Measurements from ENCODE around the gene MOG.
"Not testable (repeated sequence)": the region's sequence is repeated elsewhere in the genome, so short reads cannot be mapped to it uniquely, and the experiment has no call there.

MOG gene

DNA sequence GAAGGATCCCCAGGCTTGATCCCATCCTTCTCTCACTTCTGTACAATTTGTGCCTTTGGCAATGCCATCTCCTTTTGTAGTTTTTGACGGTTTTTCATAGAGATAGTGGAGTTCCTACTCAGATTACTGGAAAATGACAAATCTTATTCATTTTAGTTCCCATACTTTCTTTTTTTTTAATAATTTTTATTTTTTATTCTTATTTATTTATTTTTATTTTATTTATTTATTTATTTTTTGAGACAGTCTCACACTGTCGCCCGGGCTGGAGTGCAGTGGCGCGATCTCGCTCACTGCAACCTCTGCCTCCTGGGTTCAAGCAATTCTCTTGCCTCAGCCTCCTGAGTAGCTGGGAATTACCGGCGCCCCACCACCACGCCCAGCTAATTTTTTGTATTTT, 19.6 kb upstream of the MOG start:
- DNase-seq (ENCODE audit: low read depth in 2 of 2): no peak

DNA sequence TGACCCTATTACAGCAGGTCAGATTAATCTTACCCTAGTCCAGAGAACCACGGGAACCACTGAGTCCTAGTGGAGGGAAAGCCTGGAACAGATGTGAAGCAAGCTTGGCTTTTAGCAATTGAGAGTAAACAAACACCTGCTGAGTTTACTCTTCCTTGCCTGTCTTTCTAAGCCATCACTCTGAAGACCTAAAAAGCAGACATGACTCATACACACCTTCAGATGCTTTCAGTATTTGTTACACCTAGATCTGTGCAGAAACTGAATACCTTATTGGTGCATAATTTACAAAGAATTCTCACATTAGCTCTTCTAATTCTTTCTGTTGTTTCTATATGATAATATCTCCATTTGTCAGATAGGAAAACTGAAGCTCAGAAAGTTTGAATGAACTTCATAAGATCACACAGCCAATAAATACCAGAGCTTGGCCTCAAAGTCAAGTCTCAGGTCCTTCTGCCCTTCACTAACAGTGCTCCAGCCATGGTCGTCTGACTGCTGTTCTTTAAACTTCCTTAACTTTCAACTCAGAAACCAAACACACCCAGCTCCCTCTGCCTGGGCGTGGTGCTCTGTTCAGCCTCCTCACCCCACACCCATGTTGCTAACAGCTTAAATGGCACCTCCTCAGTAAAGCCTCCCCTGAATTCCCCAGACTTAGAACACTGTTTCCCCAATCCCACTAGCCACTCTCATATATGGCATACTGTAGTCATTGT, 15.3 kb upstream of the MOG start:
- DNase-seq (ENCODE audit: low read depth in 2 of 2): no peak

DNA sequence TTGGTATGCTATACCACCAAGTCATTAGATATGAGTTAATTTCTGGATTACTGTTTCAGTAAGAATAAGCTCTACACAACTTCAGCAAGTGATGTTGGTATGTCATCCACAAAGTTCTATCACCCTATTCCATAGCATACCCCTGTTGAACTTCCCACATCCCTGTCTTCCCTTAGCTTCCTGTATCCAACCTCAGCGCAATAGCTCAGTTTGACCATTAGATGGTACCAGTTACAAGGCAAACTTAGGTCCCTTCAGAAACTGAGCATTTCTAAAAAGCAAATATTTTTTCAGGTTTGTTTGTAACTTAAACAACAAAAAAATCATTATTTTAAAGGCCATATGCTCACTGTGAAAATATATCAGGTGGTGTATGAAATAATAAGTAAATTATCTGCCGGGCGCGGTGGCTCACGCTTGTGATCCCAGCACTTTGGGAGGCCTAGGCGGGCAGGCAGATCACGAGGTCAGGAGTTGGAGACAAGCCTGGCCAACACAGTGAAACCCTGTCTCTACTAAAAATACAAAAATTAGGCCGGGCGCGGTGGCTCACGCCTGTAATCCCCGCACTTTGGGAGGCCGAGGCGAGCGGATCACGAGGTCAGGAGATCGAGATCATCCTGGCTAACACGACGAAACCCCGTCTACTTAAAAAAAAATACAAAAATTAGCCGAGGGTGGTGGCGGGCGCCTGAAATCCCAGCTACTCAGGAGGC, 8.8 kb upstream of the MOG start:
- no peak for DNase-seq (ENCODE audit: low read depth in 2 of 2)

DNA sequence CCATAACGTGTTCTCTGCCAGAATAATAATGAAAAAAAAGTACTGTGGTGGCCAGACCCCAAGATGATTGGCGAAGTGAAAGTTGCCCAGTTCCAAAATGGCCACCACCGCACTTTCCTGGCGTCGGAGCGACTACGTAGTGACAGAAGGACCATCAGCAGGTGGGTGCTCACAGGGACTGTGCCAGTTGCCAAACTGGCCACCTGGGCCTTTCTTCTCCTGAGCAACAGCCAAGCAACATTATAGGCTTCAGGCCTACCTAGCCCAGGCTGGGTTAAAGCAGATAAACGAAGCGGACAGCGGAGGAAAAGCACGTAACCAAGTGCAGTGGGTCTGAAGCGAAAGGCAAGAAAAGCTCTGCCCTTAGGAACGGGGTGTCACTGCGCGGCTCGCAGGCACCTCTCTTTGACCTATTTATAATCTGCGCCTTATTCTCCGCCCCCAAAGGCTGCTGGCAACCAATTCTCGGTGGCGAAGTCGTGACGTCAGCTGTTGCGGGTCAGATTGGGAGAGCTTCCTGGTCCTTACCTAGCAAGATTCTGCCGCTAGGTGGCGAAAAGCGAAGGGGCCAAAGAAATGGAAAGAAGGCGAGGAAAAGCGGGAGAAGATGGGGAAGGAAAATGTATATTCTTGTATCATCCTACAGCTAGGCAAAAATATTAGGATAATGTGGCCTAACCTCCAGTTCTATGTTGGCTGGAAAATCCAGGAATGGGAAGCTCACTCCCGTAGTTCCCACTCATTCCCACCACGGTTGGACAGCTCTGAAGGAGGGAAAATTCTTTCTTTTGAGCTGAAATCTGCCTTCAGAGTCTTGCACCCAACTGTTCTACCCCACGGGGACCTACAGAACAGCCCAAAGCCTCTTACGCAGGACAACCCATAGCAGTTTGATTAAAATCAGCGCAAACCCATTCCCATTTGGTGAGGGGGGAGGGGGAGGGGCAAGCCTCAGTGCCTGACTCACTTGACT, 6.9 kb upstream of the MOG start:
- DNase-seq (ENCODE audit: low read depth in 2 of 2): peak; percentile 87 to 90

DNA sequence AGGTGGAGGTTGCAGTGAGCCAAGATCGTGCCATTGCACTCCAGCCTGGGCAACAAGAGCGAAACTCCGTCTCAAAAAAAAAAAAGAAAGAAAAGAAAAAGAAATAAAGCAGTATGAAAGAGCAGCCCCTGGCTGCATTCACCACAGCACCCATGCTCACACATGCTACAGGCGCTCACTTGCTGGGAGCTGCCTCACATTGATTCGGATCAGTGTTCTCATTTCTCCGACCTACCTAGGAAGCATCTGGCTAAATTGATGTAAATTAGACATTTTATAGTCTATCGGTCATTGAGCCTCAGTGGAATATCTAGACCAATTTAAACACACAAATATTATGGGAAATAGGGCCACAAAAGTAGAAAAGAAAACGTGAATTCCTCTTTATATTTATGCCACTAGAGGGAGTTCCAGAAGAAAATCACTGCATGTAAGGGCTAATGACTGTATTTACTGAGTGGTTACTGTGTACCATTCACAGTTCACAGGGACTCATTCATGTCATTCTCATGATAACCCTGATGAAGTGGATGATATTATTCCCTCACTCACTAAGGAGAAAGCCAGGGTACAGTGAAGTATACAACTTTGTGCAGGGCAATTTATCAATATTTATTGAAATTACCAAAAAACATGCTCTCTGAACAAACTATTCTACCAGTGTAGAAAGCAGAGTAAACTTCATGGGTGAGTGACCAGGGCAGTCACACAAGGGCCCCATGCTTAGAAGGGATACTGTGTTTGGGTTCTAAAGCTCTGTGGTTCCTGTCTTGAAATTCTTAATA, 5.3 kb upstream of the MOG start:
- no peak for DNase-seq (ENCODE audit: low read depth in 2 of 2)

DNA sequence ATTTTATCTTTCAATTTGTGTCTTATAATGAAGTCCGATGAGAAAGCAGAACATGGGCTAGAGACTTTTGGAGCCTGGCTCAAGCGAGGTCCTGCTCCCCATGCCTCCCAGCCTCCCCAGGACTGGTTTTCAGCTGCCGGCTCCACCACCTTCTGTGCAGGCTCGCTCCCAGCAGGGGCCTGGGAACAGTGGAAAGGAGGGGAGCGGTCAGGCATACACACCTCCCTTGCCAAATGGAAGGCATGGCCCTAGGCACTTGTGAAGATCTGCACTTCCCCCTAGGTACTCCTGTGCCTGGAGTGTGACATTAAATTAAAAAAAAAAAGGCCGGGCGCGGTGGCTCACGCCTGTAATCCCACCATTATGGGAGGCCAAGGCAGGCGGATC, 4.7 kb upstream of the MOG start:
- DNase-seq (ENCODE audit: low read depth in 2 of 2): no peak

DNA sequence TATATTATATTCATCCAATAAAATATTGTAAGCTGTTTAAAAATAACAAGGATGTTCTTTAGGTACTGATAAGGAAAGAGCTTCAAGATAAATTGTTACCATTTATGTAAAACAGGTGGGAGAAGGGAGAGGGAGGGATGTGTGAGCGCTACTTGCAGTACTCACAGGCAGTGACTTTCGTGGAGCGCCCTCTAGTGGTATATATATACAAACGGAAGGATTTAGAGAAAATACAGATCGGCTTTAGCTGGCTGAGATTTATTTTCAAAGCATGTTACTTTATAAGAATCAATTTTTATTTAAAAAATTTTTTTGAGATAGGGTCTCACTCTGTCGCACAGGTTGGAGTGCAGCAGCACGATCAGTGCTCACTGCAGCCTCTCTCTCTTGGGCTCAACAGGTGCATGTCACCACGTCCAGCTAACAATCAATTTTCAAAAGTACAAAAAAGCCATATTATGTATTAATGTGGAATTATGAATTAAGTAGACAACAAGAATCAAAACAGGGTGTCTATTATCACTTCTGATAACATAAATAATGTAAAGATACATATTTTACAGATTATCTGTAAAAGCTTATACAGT, 3.3 kb upstream of the MOG start:
- no peak for DNase-seq (ENCODE audit: low read depth in 2 of 2)

DNA sequence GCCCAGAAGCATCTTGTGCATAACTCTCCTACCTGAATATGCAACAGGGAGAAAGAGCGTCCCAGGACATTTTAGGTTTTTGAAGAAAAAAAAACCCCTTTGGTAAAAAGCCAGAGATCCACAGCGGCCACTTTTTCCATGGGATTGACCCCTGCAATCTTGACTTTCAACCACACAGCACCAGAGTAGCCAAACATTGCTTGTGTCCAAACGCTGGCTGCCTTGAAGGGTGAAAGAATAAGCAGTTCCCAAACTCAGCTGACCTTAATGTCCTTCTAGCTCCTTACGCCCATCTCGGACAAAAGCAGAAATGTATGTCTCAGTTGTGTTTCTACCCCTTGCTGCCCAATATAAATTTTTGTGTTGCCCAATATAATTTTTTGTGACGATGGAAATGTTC, 1.2 kb upstream of the MOG start:
- no peak for DNase-seq (ENCODE audit: low read depth in 2 of 2)

DNA sequence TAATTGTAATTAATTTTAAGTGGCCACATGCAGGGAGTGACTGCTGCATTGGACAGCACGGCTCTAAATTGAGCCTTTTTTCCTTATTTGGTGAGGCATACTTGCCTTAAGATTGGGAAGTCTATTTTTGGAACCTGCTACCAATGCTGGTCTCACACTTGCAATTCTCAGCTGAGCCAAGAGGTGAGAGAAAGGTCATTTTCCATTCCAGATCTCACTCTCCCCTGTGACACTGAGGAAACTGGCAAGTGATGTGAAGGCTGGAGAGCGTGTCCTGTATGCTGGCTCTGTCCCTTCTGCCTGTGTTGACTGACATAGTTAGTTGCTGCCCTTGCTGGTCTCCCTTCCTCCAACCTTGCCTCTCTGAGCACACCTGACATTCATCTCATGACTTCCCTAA, 735 bp upstream of the MOG start:
- no peak for DNase-seq (ENCODE audit: low read depth in 2 of 2)

DNA sequence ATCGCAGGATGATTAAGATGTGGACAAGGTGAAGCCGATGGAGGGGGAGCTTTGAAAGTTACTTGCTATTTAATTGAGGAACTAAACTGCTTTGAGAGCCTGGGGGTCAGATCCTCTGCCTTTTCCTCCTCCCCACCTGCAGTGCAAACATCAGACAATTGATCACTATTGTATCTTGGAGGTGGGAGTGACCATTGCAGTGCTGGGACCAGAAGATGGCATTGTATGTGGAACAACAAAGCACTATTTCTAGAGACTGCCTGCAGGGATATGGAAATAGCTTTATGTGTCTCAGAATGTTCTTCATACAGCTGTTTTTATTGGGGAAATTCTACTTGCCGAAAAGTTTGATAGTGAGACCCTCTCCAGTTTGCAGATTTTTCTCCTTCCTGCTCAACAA, 4.2 kb downstream of the MOG start:
- no peak for DNase-seq (ENCODE audit: low read depth in 2 of 2)

DNA sequence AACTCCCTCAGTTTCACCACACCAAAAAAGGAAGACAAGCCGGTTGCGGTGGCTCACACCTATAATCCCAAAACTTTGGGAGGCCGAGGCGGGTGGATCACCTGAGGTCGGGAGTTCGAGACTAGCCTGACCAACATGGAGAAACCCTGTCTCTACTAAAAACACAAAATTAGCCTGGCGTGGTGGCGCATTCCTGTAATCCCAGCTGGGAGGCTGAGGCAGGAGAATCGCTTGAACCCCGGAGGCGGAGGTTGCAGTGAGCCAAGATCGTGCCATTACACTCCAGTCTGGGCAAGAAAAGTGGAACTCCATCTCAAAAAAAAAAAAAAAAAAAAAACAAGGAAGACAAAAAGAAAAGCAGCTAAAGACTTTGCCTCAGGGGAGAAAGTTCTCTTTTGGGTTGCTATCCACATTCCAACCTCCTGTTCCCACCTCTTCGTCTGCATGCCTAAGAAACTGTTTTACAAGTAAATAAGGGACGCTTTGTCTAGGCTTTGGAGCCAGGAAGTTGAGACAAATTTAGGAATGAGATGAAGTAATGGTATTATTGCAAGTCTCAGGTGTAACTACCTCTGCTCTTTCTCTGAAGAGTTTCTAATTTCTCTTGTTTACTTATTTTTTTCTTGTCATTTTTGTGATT, 4.7 kb downstream of the MOG start:
- not testable (repeated sequence) for DNase-seq (ENCODE audit: low read depth in 2 of 2)

DNA sequence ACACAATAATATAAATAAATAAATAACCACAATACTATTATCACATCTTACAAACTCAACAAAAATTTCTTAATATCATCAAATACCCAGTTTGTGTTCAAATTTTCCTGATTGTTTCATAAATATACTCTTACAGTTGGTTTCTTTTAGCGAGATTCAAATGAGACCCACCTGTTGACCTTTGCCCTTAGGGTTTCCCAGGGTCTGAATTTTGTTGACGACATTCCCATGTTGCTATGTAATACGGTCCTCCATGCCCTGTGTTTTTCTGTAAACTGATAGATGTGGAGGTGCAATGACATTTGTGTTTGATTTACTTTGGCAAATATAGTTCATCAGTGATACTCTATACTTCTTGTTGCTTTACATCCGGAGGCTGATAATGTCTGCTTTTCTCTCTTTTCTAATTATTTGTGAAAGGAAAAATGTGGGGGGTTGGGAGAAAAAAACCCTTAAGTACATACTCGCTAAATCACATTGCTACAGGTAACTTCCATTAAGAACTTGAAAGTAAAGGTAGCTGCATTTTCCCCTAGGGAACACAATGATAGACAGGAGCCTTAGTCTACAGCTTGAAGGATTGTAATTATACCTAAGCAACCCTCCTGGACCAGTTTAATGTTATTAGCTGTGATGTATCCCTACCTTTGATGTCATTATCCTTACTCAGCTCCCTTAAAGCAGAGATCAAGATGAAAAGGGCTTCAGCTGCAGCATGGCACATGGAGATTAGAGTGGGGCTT, 6.6 kb downstream of the MOG start:
- DNase-seq (ENCODE audit: low read depth in 2 of 2): no peak

DNA sequence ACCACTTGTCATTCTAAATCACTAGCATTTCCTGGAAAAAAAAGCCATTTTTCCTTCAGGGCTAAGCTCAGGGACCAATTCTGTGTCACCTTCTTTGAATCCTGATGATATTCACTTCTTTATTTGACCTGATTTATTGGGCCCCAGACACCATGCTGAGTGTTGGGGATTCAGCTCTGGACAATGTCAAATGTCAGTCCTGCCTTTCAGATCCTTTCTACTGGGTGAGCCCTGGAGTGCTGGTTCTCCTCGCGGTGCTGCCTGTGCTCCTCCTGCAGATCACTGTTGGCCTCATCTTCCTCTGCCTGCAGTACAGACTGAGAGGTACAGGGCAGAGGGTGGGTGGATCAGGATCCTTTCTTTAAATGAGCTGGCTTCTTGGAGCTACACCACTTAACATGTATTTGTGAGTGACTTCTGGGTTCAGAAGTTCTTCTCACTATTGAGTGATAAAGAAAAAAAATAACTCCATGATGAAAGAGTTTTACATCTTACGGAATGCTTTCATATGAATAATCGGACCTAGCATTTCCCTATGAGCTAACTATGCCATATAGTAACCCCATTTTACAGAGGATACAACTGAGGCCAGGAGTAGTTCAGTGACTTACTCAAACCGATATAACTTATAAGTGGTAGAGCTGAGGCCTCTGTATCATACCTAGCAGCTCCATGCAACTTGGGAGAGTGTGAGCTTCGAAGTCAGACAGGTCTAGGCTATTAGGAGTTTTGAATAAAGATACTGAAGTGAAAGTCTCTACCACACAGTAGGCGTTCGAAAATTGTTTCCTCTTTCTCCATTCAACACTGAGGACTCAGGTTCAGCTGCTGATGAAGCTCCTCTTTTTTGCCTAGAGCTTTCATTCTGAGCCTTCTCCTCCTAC, 9.3 kb downstream of the MOG start:
- DNase-seq (ENCODE audit: low read depth in 2 of 2): no peak

DNA sequence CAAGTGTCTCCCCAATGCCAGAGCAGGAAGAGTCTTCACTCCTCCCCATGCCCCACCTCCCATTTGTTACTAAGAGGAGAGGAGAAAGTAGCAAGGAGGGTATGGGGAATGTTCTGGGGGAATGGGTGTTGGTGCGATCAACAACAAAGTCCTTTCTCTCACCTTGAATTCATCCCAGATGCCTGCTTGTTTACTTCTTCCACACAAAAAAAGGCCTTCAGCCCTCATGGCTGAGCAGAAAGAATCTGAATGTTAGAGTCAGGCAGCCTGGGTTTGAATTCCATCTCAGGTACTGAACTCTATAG, 9.9 kb downstream of the MOG start:
- no peak for DNase-seq (ENCODE audit: low read depth in 2 of 2)

DNA sequence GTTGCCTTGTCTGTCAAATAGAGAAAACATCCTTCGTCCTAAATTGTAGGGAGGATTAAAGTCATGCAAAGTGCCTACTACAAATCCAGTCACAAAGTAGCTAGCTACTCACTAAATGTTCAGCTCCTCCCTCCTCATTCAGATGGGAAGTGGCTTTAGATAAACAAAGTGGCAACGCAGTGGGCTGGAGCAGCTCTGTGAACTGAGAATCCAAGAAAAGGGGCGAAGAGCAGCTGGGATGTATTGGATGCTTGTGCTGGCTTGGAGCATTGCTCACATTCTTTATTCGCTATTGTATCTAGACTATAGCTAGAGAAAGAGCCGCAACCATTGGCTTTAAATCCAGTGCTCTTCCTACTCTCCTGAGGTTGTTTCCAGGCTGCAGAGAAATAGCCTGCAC, 10.3 kb downstream of the MOG start:
- no peak for DNase-seq (ENCODE audit: low read depth in 2 of 2)

DNA sequence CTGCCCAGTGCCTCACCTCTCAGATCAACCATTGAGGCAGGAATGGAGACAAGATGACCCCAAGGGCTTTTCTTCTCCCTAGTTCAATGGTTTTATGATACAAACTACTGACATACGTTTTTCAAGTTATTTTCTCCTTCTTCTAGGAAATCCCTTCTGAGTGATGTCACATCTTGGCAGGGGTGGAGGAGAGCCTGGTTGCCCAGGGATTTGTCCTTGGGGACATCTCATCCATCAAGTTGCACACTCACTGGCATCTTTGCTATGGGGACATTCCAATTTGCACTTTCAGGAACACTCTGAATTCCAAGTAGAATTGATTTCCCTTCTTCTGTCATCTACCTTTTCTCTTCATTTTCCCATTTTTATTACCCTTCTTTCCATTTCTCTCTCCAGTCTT, 14.1 kb downstream of the MOG start:
- no peak for DNase-seq (ENCODE audit: low read depth in 2 of 2)

DNA sequence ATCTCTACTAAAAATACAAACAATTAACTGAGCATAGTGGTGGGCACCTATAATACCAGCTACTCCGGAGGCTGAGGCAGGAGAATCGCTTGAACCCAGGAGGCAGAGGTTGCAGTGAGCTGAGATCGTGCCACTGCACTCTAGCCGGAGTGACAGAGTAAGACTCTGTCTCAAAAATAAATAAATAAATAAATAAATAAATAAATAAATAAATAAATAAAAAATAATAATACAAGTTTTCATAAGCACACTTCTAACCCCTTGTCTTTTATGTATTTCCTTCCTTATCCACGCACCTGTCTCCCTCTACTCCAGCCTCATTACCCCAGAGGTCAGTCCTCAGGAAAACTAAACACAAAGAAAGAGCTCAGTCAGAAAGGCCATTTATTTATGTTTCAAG, 15.2 kb downstream of the MOG start:
- not testable (repeated sequence) for DNase-seq (ENCODE audit: low read depth in 2 of 2)

DNA sequence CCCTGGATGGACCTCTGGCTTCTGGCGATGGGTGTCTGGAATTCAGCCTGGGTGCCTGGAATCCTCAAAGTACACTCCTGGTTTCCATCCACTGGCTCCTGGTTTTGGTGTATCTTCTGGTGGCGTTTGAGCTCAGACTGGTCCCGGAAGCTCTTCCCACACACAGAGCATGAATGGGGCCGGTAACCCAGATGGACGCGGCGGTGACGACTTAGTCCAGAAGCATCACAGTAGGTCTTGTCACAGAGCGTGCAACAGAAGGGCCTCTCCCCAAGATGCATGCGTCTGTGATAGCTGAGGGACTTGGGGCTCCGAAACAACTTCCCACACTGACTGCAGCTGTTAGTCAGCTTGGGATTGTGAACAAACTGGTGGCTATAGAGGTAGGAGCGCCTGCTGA, 16.3 kb downstream of the MOG start:
- DNase-seq (ENCODE audit: low read depth in 2 of 2): no peak

DNA sequence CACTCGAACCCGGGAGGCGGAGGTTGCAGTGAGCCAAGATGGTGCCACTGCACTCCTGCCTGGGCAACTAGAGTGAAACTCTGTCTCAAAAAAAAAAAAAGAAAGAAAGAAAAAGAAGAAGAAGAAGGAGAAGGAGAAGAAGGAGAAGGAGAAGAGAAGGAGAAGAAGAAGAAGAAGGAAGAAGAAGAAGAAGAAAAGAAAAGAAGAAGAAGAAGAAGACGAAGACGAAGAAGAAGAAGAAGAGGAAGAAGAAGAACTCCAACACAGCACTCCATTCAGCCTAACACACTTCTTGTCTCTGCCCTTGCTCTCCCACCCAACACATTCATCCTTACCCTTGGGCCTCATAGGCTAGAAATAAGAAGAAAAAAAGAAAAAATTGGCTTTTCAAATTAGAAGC, 17.1 kb downstream of the MOG start:
- DNase-seq (ENCODE audit: low read depth in 2 of 2): no peak

All from fibroblast of skin of left biceps (primary cell).